Measurements from ENCODE around the gene ECSIT. TPM values are rescaled to one million over a fixed set of nuclear protein-coding genes. Genes with fewer than 3 reads are reported as not detected.
A peak's percentile ranks its signal among the peaks of the same experiment; 100 is the strongest.

Gene ECSIT
- total and polyA plus RNA-seq, 3 donors from 2014 or later = 28.9 to 58.7 (median 45.4) TPM

DNA sequence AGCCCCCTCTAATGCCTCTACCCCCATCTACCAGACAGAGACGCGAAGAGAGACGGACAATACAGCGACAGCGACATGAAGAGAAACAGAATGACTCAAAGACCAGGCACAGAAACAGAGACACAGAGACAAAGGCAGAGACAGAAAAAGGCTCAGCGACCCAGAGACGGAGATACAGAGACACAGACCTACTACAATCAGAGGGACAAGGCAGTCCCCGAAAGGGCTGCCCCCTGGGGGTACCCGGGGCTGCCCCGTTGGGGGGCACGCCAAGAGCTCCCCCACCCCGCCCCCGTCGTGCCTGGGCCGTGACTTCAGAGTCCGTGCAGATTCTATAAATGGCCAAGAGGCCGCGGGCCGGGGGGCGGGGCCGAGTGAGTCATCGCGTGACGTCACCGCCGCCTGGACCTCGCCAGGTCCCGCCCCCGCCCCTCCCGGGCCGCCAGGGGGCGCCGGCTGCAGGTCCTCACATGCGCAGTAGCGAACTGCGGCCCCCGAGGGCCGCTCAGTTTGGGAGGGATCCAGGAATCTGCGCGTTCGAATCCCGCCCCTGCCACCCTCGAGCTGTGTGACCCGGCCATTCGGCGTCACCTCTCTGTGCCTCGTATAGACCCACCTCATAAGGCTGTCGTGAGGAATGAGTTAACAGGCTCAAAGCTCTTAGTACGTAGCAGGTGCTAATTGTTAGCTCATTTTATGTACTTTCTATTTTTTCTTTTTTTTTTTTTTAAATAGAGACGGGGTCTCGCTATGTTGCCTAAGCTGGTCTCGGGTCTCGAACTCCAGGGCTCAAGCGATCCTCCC is 7.1 kb upstream of the ECSIT start:
- H3K4me3 ChIP-seq = peak overlapping the region in 1 of 2 donors; percentile 46
- no peaks in the 10 kb centered on the region for H3K27me3 ChIP-seq
- peak overlapping the region; percentile 75 to 82 for H3K27ac ChIP-seq
- WGBS, 2 donors = 11 to 14% methylated on average over 38 to 41 of the region's 54 CpGs
- peak; percentile 95 for DNase-seq
- peaks cover 19% of the 10 kb centered on the region for H3K4me1 ChIP-seq
- TF ChIP-seq CTCF (IDR thresholded peaks at IDR 0.05) (peak; percentile 86 to 97 (median 95)), POLR2A (IDR thresholded peaks at IDR 0.05) (peak; percentile 41)
- intact Hi-C loops (cut with DNase I; ENCODE audit: low total_unique reads) = no loop called here
- no peaks in the 10 kb centered on the region for H3K9me3 ChIP-seq
- H3K36me3 ChIP-seq (ENCODE audit: low read depth, missing control alignments) = no peaks in the 10 kb centered on the region

DNA sequence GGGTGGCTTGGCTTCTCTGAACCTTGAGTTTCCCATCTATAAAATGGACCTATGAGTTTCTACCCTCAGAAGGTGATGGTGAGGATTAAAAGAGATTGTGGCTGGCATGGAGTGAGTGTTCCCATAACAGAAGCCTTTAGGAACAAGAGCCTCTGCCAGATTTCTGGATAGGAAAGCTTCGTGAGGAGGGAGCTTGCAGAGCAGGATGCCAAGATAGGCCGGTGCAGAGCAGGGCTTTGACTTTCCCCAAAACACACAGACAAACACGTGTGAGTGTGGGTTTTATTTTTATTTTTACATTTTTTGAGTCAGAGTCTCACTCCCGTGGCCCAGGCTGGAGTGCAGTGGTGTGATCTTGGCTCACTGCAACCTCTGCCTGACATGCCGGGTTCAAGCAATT is 6.0 kb upstream of the ECSIT start:
- 32 to 50% methylated on average over 5 of the region's 5 CpGs for WGBS, 2 donors
- Histone ChIP-seq H3K4me1 (peaks cover 15% of the 10 kb centered on the region), H3K36me3 (ENCODE audit: low read depth, missing control alignments) (no peaks in the 10 kb centered on the region), H3K4me3 (no peak overlapping the region), H3K27me3 (no peaks in the 10 kb centered on the region), H3K9me3 (no peaks in the 10 kb centered on the region), H3K27ac (peak overlapping the region in 1 of 2 donors; percentile 75)
- no peak for DNase-seq
- intact Hi-C loops (cut with DNase I; ENCODE audit: low total_unique reads) = no loop called here
- no peak for TF ChIP-seq CTCF (IDR thresholded peaks at IDR 0.05)
- no peak for TF ChIP-seq POLR2A (IDR thresholded peaks at IDR 0.05)

DNA sequence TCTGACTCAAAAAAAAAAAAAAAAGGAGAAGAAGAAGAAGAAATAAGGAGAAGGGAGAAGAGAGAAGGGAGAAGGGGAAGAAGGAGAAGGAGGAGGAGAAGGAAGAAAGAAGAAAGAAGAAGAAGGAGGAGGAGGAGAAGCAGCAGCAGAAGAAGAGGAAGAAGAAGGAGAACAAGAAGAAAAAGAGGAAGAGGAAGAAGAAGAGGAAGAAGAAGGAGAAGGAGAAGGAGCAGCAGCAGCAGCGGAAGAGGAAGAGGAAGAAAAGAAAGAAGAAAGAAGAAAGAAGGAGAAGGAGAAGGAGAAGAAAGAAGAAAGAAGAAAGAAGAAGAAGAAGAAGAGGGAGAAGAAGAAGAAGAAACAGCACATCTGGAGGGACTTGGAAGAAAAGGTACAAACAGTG is 5.6 kb upstream of the ECSIT start:
- Histone ChIP-seq H3K4me1 (peaks cover 14% of the 10 kb centered on the region), H3K27ac (no peak overlapping the region), H3K36me3 (ENCODE audit: low read depth, missing control alignments) (no peaks in the 10 kb centered on the region), H3K4me3 (no peak overlapping the region), H3K9me3 (no peaks in the 10 kb centered on the region), H3K27me3 (no peaks in the 10 kb centered on the region)
- WGBS, 2 donors = 89 to 97% methylated on average over 1 of the region's 1 CpG
- no peak for TF ChIP-seq CTCF (IDR thresholded peaks at IDR 0.05)
- TF ChIP-seq POLR2A (IDR thresholded peaks at IDR 0.05) = no peak
- no peak for DNase-seq
- intact Hi-C loops (cut with DNase I; ENCODE audit: low total_unique reads) = no loop called here

GRCh38 chr19:11530432-11530831 is 1.5 kb upstream of the ECSIT start:
- intact Hi-C loops (cut with DNase I; ENCODE audit: low total_unique reads) = no loop called here
- Histone ChIP-seq H3K4me3 (no peak overlapping the region), H3K36me3 (ENCODE audit: low read depth, missing control alignments) (no peaks in the 10 kb centered on the region), H3K4me1 (peaks cover 13% of the 10 kb centered on the region), H3K27me3 (no peaks in the 10 kb centered on the region), H3K27ac (peak overlapping the region in 1 of 2 donors; percentile 93), H3K9me3 (no peaks in the 10 kb centered on the region)
- TF ChIP-seq POLR2A (IDR thresholded peaks at IDR 0.05) (no peak), CTCF (IDR thresholded peaks at IDR 0.05) (peak in 1 of 3 experiments; percentile 18)
- peak; percentile 94 for DNase-seq
- WGBS, 2 donors = 12 to 15% methylated on average over 8 to 9 of the region's 9 CpGs

DNA sequence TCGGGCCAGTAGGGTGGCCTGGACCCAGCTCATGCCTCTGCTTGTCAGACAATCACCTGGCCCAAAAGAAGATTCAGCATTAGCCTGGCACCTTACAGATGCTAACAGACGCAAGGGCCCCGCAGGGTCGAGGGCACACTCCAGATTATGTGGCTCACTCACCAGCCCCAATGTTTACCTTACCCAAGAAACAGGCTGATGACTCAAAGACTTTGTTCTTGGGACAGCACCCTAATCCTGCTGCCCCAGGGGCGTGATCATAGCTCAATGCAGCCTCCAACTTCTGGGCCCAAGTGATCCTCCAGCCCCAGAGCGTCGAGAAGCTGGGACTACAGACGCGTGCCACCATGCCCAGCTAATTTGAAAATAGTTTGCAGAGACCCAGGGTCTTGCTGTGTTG is 9.8 kb downstream of the ECSIT start:
- no peak for TF ChIP-seq POLR2A (IDR thresholded peaks at IDR 0.05)
- TF ChIP-seq CTCF (IDR thresholded peaks at IDR 0.05) = no peak
- Histone ChIP-seq H3K27ac (no peak overlapping the region), H3K36me3 (ENCODE audit: low read depth, missing control alignments) (no peaks in the 10 kb centered on the region), H3K4me3 (no peak overlapping the region), H3K4me1 (no peaks in the 10 kb centered on the region), H3K27me3 (no peaks in the 10 kb centered on the region), H3K9me3 (no peaks in the 10 kb centered on the region)
- intact Hi-C loops (cut with DNase I; ENCODE audit: low total_unique reads) = no loop called here
- WGBS, 2 donors = 93% methylated on average over 9 of the region's 9 CpGs; no CpG with 5 or more reads in 1 of the 2 donors
- no peak for DNase-seq
